Adrenal gland (tissue), 12 donors: Measurements from ENCODE around the gene LMBRD2. TPM values are rescaled to one million over a fixed set of nuclear protein-coding genes. Genes with fewer than 3 reads are reported as not detected.

ENCODE experiments used
- DNase-seq, 7 donors: peaks; one replicate each; pipeline ENCODE4 v3.0.0-alpha.2; 2019 to 2020
- H3K27ac ChIP-seq, 5 donors: fragments of 200-600 bp; sonication (generic) in 4 of 5; 1 replicate in 3 of 5; 2 replicates in 2 of 5; pipeline versions ENCODE4 v1.5.1 to v1.8.0; 2016 to 2020; ENCODE audit warnings: mild to moderate bottlenecking in 1 of 5
- H3K27me3 ChIP-seq: fragments of 200-600 bp; 2 replicates; pipeline ENCODE4 v1.8.0; 2021
- H3K36me3 ChIP-seq, 2 donors: fragments of 200-600 bp; replicated peaks in 1 of 2; 1 replicate in 1 of 2; 2 replicates in 1 of 2; pipeline versions ENCODE4 v1.5.1 to v1.8.0; 2018 to 2022
- H3K4me1 ChIP-seq, 2 donors: fragments of 200-600 bp; replicated peaks in 1 of 2; 1 replicate in 1 of 2; 2 replicates in 1 of 2; pipeline versions ENCODE4 v1.5.1 to v1.8.0; 2018 to 2021
- H3K4me3 ChIP-seq, 4 donors: fragments of 200-600 bp; sonication (generic) in 3 of 4; one replicate each; pipeline ENCODE4 v1.5.1; 2016 to 2018
- H3K9me3 ChIP-seq, 3 donors: fragments of 200-600 bp; sonication (generic) in 1 of 3; replicated peaks in 1 of 3; 1 replicate in 2 of 3; 2 replicates in 1 of 3; pipeline versions ENCODE4 v1.5.1 to v1.8.0; 2016 to 2021
- POLR2A ChIP-seq, 2 donors: fragments of 450-650 bp; IDR thresholded peaks; one replicate each; pipeline ENCODE4 v1.6.1; 2017; ENCODE audit warnings: antibody characterized with exemption in 2 of 2, mild to moderate bottlenecking in 2 of 2, moderate library complexity in 1 of 2
- WGBS, 4 donors: extraction: QIAGEN DNeasy Blood & Tissue Kit in 2 of 4; methylation state at CpG; one replicate each; pipeline versions ENCODE4 v1.1.5 to v1.1.7; 2013 to 2017; 5-methylcytosine and 5-hydroxymethylcytosine counted together
- intact Hi-C, 2 donors: fragments of 100-400 bp; cut with DNase I; formaldehyde crosslinking; loops; one replicate each; pipeline versions ENCODE4 v1.14.1 to v1.15.0; 2022 to 2023
- polyA plus RNA-seq, 3 donors: library from polyadenylated mRNA; stranded (reverse); fragments of 200-250 nt in 2 of 3; fragments of 350-450 nt in 1 of 3; fragmentation: Illumina TruSeq in 1 of 3; extraction: RNeasy Lipid Tissue Mini Kit (QIAGEN cat#74804) in 1 of 3; gene quantifications; one replicate each; pipeline ENCODE4 v1.2.3, GENCODE V29; 2013 to 2014
- total RNA-seq, 9 donors: library from RNA; depleted of rRNA in 4 of 9; stranded (reverse); fragments of >200 nt in 4 of 9; fragments of 120-200 nt in 1 of 9; fragmentation: NEBNext Ultra II Directional in 1 of 9; extraction: Animal tissue kit (Norgen Biotek cat#: 25700) in 1 of 9; gene quantifications; one replicate each; pipeline versions ENCODE4 v1.1.0 to v1.2.4, GENCODE V29; 2013 to 2023
- TF ChIP-seq, protein P1 (sequence below), 6 experiments: fragments of 450-650 bp in 4 of 6; fragments of 200-600 bp in 2 of 6; sonication (generic) in 1 of 6; IDR thresholded peaks; 1 replicate in 5 of 6; 2 replicates in 1 of 6; pipeline versions ENCODE4 v1.5.1 to v1.8.0; 2016 to 2021; ENCODE audit warnings: antibody characterized with exemption in 6 of 6, mild to moderate bottlenecking in 2 of 6, moderate library complexity in 1 of 6
- donor health status: healthy with polysubstance abuse.
- donor health status: Bipolar disorder and iron deficiency.
- donor health status: DM: yes; HTN: yes; CAD: no.
- donor health status: DM: no; HTN: no; CAD: no.
- donor health status: DM: no; HTN: no; CAD: no.
- donor health status: DM: yes; HTN: yes; CAD: no.

The LMBRD2 gene
- total and polyA plus RNA-seq, 12 donors: 2.3 to 30.1 (median 15.1) TPM

DNA sequence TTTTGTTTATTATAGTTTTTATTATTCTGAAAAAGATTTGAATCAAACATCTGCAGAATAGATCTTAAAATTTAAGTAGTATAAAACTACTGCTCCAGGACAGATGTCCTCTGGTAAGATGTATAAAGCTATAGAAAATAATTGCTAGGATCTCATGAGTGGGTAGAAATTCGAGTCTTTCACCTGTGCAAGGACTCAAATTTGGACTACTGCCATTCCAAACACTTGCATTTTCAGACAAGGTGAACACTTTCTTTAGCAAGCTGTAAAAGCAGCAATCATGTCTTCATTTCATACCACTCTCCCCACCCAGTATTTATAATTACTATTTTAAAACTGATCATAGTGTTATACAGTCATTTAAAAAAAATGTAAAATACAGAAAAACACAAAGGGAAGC lies 20.9 kb upstream of the LMBRD2 start:
- no peak for DNase-seq
- H3K36me3 ChIP-seq: peaks cover 0 to 68% of the 10 kb centered on the region in 2 donors
- intact Hi-C loops: loop anchor here in 1 of 2 donors (10.0 kb wide), 1 partner anchor 222 kb away; no protein-coding TSS in a partner anchor
- TF ChIP-seq, protein P1, sequence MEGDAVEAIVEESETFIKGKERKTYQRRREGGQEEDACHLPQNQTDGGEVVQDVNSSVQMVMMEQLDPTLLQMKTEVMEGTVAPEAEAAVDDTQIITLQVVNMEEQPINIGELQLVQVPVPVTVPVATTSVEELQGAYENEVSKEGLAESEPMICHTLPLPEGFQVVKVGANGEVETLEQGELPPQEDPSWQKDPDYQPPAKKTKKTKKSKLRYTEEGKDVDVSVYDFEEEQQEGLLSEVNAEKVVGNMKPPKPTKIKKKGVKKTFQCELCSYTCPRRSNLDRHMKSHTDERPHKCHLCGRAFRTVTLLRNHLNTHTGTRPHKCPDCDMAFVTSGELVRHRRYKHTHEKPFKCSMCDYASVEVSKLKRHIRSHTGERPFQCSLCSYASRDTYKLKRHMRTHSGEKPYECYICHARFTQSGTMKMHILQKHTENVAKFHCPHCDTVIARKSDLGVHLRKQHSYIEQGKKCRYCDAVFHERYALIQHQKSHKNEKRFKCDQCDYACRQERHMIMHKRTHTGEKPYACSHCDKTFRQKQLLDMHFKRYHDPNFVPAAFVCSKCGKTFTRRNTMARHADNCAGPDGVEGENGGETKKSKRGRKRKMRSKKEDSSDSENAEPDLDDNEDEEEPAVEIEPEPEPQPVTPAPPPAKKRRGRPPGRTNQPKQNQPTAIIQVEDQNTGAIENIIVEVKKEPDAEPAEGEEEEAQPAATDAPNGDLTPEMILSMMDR (IDR thresholded peaks at IDR 0.05): no peak
- H3K4me1 ChIP-seq: peaks cover 0 to 9% of the 10 kb centered on the region in 2 donors
- WGBS, 4 donors: 50 to 67% (median 63%) methylated on average over 1 of the region's 1 CpG
- no peak overlapping the region for H3K27ac ChIP-seq
- no peaks in the 10 kb centered on the region for H3K9me3 ChIP-seq
- H3K27me3 ChIP-seq: no peaks in the 10 kb centered on the region
- no peak overlapping the region for H3K4me3 ChIP-seq

GRCh38 chr5:36170832-36171424 lies 19.2 kb upstream of the LMBRD2 start:
- intact Hi-C loops: loop anchor here in 1 of 2 donors (10.0 kb wide), 1 partner anchor 224 kb away; no protein-coding TSS in a partner anchor
- Histone ChIP-seq H3K4me1 (peaks cover 0 to 9% of the 10 kb centered on the region in 2 donors), H3K27ac (no peak overlapping the region), H3K27me3 (no peaks in the 10 kb centered on the region), H3K9me3 (no peaks in the 10 kb centered on the region), H3K4me3 (no peak overlapping the region), H3K36me3 (peaks cover 0 to 74% of the 10 kb centered on the region in 2 donors)
- DNase-seq: no peak
- WGBS, 4 donors: 72 to 81% (median 80%) methylated on average over 5 of the region's 5 CpGs
- TF ChIP-seq, protein P1 (IDR thresholded peaks at IDR 0.05): no peak
- TF ChIP-seq POLR2A (IDR thresholded peaks at IDR 0.05): no peak

DNA sequence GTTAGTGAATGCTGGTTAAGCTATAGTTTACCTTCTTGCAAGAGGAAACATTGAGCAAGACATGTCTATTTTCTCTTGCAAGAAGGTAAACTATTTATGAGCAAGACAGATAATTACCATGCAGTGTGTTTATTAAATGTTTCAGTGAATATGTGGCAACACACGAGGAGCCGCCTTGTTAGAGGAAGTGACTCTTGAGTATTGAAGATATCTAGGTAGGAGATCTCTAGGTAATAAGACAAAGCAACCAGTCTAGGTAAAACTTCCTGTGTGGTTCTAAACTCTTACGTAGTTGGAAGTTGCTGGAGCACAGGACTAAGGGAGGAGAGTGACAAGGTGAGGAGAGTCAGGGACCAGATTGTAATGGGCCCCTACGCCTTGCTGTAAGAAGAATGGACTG lies 17.1 kb upstream of the LMBRD2 start:
- peaks cover 0 to 86% of the 10 kb centered on the region in 2 donors for H3K36me3 ChIP-seq
- H3K9me3 ChIP-seq: no peaks in the 10 kb centered on the region
- TF ChIP-seq POLR2A (IDR thresholded peaks at IDR 0.05): no peak
- TF ChIP-seq, protein P1 (IDR thresholded peaks at IDR 0.05): no peak
- intact Hi-C loops: no loop called here
- WGBS, 4 donors: 89 to 95% (median 90%) methylated on average over 4 of the region's 4 CpGs
- no peak for DNase-seq
- H3K27me3 ChIP-seq: no peaks in the 10 kb centered on the region
- H3K27ac ChIP-seq: no peak overlapping the region
- no peak overlapping the region for H3K4me3 ChIP-seq
- no peaks in the 10 kb centered on the region for H3K4me1 ChIP-seq

- H3K4me3 ChIP-seq: no peak overlapping the region
- 93 to 96% (median 95%) methylated on average over 4 of the region's 4 CpGs for WGBS, 4 donors
- H3K4me1 ChIP-seq: peaks cover 0 to 6% of the 10 kb centered on the region in 2 donors
- H3K9me3 ChIP-seq: no peaks in the 10 kb centered on the region
- no peak for DNase-seq
- H3K27ac ChIP-seq: no peak overlapping the region
- intact Hi-C loops: no loop called here
- peaks cover 0 to 81% of the 10 kb centered on the region in 2 donors for H3K36me3 ChIP-seq
- no peaks in the 10 kb centered on the region for H3K27me3 ChIP-seq
- no peak for TF ChIP-seq POLR2A (IDR thresholded peaks at IDR 0.05)
- TF ChIP-seq, protein P1 (IDR thresholded peaks at IDR 0.05): no peak
Observed at GRCh38 chr5:36164461-36164860, 12.8 kb upstream of the LMBRD2 start.
